ENCODE data around the gene SPIB. TPM values are rescaled to one million over a fixed set of nuclear protein-coding genes. Genes with fewer than 3 reads are reported as not detected.

SPIB gene
- total RNA-seq, 1 experiment from 2014 or later: not detected

GRCh38 chr19:50476224-50476906 lies 57.6 kb downstream of the SPIB start, which contains the start of the genes EMC10 and GARIN5A:
TSS of gene EMC10 (plus strand) at chr19:50476507. CDS start at chr19:50476545, 38 bp downstream.
TSS of gene GARIN5A (minus strand) at chr19:50476848. CDS start at chr19:50476388, 460 bp downstream.
- in situ Hi-C loops (cut with HindIII; ENCODE audit: low pct_unique_long_range_greater_than_20kb, low sequenced_read_pairs): no loop called here
- peak; percentile 94 for DNase-seq (ENCODE audit: low read depth, low spot score)

- DNase-seq (ENCODE audit: low read depth, low spot score): no peak
- in situ Hi-C loops (cut with HindIII; ENCODE audit: low pct_unique_long_range_greater_than_20kb, low sequenced_read_pairs): no loop called here
Observed at GRCh38 chr19:50476907-50477238, 58.1 kb downstream of the SPIB start.

- in situ Hi-C loops (cut with HindIII; ENCODE audit: low pct_unique_long_range_greater_than_20kb, low sequenced_read_pairs): no loop called here
- no peak for DNase-seq (ENCODE audit: low read depth, low spot score)
Observed at GRCh38 chr19:50477751-50478515, 59.2 kb downstream of the SPIB start.

GRCh38 chr19:50478901-50479715 lies 60.4 kb downstream of the SPIB start:
- peak; percentile 64 for DNase-seq (ENCODE audit: low read depth, low spot score)
- in situ Hi-C loops (cut with HindIII; ENCODE audit: low pct_unique_long_range_greater_than_20kb, low sequenced_read_pairs): no loop called here

- in situ Hi-C loops (cut with HindIII; ENCODE audit: low pct_unique_long_range_greater_than_20kb, low sequenced_read_pairs): no loop called here
Observed at GRCh38 chr19:50479761-50480251, 61.1 kb downstream of the SPIB start.

GRCh38 chr19:50480281-50481111 lies 61.8 kb downstream of the SPIB start:
- no peak for DNase-seq (ENCODE audit: low read depth, low spot score)
- in situ Hi-C loops (cut with HindIII; ENCODE audit: low pct_unique_long_range_greater_than_20kb, low sequenced_read_pairs): no loop called here

More at GRCh38 chr19:50479761-50480251, 61.1 kb downstream of the SPIB start:
- DNase-seq (ENCODE audit: low read depth, low spot score): no peak

Other genes with a start within 250 kb of the SPIB start
- 15.1 and 22.2 TPM in 2 replicates for gene MYH14, start 215.3 kb upstream of the SPIB start, total RNA-seq (2014; rRNA removed; shearing (Covaris generic))
- 0.55 and 0.59 TPM in 2 replicates for gene KCNC3, start 89.6 kb upstream of the SPIB start, total RNA-seq (2014; rRNA removed; shearing (Covaris generic))
- gene NAPSA, start 53.3 kb upstream of the SPIB start, total RNA-seq (2014; rRNA removed; shearing (Covaris generic)): 0.13 and 0.48 TPM in 2 replicates
- 82.1 and 82.4 TPM in 2 replicates for gene NR1H2, start 42.5 kb upstream of the SPIB start, total RNA-seq (2014; rRNA removed; shearing (Covaris generic))
- gene POLD1, start 34.6 kb upstream of the SPIB start, total RNA-seq (2014; rRNA removed; shearing (Covaris generic)): 30.7 and 32.7 TPM in 2 replicates
- gene MYBPC2, start 14.0 kb downstream of the SPIB start, total RNA-seq (2014; rRNA removed; shearing (Covaris generic)): not detected in 2 replicates
- 127 and 148 TPM in 2 replicates for gene EMC10, start 57.6 kb downstream of the SPIB start, total RNA-seq (2014; rRNA removed; shearing (Covaris generic))
- 0.27 and 0.29 TPM in 2 replicates for gene GARIN5A, start 57.9 kb downstream of the SPIB start, total RNA-seq (2014; rRNA removed; shearing (Covaris generic))
- 26.4 and 29.0 TPM in 2 replicates for gene JOSD2, start 92.3 kb downstream of the SPIB start, total RNA-seq (2014; rRNA removed; shearing (Covaris generic))
- gene ASPDH, start 95.0 kb downstream of the SPIB start, total RNA-seq (2014; rRNA removed; shearing (Covaris generic)): not detected in 2 replicates
- gene LRRC4B, start 149.5 kb downstream of the SPIB start, total RNA-seq (2014; rRNA removed; shearing (Covaris generic)): 6.3 and 6.9 TPM in 2 replicates
- gene SYT3, start 220.9 kb downstream of the SPIB start, total RNA-seq (2014; rRNA removed; shearing (Covaris generic)): 0.55 and 1.6 TPM in 2 replicates
- gene C19orf81, start 230.5 kb downstream of the SPIB start, total RNA-seq (2014; rRNA removed; shearing (Covaris generic)): 2.7 and 4.3 TPM in 2 replicates